Measurements from ENCODE around the gene MAMDC2.

MAMDC2 gene

GRCh38 chr9:70020991-70021571 lies 22.6 kb upstream of the MAMDC2 start:
- no peak overlapping the region for H3K4me3 ChIP-seq (ENCODE audit: low read depth, low read length)
- DNase-seq (ENCODE audit: low read depth) = no peak
- TF ChIP-seq MYC (IDR thresholded peaks at IDR 0.05; ENCODE audit: low read depth, low read length) (no peak), CTCF (IDR thresholded peaks at IDR 0.05; ENCODE audit: low read depth, low read length) (no peak), MAX (IDR thresholded peaks at IDR 0.05; ENCODE audit: low read depth, low read length) (no peak), POLR2A (IDR thresholded peaks at IDR 0.05; ENCODE audit: extremely low read depth, insufficient read length) (no peak)

GRCh38 chr9:70028287-70028686 lies 15.4 kb upstream of the MAMDC2 start:
- no peak overlapping the region for H3K4me3 ChIP-seq (ENCODE audit: low read depth, low read length)
- TF ChIP-seq MAX (IDR thresholded peaks at IDR 0.05; ENCODE audit: low read depth, low read length) = no peak
- TF ChIP-seq CTCF (IDR thresholded peaks at IDR 0.05; ENCODE audit: low read depth, low read length) = no peak
- no peak for TF ChIP-seq POLR2A (IDR thresholded peaks at IDR 0.05; ENCODE audit: extremely low read depth, insufficient read length)
- no peak for TF ChIP-seq MYC (IDR thresholded peaks at IDR 0.05; ENCODE audit: low read depth, low read length)
- no peak for DNase-seq (ENCODE audit: low read depth)

GRCh38 chr9:70030156-70030555 lies 13.5 kb upstream of the MAMDC2 start:
- no peak for DNase-seq (ENCODE audit: low read depth)
- H3K4me3 ChIP-seq (ENCODE audit: low read depth, low read length) = no peak overlapping the region
- TF ChIP-seq CTCF (IDR thresholded peaks at IDR 0.05; ENCODE audit: low read depth, low read length) (no peak), MAX (IDR thresholded peaks at IDR 0.05; ENCODE audit: low read depth, low read length) (no peak), MYC (IDR thresholded peaks at IDR 0.05; ENCODE audit: low read depth, low read length) (no peak), POLR2A (IDR thresholded peaks at IDR 0.05; ENCODE audit: extremely low read depth, insufficient read length) (no peak)

GRCh38 chr9:70031141-70031545 lies 12.5 kb upstream of the MAMDC2 start:
- TF ChIP-seq CTCF (IDR thresholded peaks at IDR 0.05; ENCODE audit: low read depth, low read length) = no peak
- TF ChIP-seq POLR2A (IDR thresholded peaks at IDR 0.05; ENCODE audit: extremely low read depth, insufficient read length) = no peak
- no peak for TF ChIP-seq MYC (IDR thresholded peaks at IDR 0.05; ENCODE audit: low read depth, low read length)
- no peak for TF ChIP-seq MAX (IDR thresholded peaks at IDR 0.05; ENCODE audit: low read depth, low read length)
- no peak for DNase-seq (ENCODE audit: low read depth)
- H3K4me3 ChIP-seq (ENCODE audit: low read depth, low read length) = no peak overlapping the region

- no peak for TF ChIP-seq MAX (IDR thresholded peaks at IDR 0.05; ENCODE audit: low read depth, low read length)
- no peak for TF ChIP-seq POLR2A (IDR thresholded peaks at IDR 0.05; ENCODE audit: extremely low read depth, insufficient read length)
- no peak for TF ChIP-seq MYC (IDR thresholded peaks at IDR 0.05; ENCODE audit: low read depth, low read length)
- no peak for TF ChIP-seq CTCF (IDR thresholded peaks at IDR 0.05; ENCODE audit: low read depth, low read length)
- no peak for DNase-seq (ENCODE audit: low read depth)
- no peak overlapping the region for H3K4me3 ChIP-seq (ENCODE audit: low read depth, low read length)
These were observed 9.4 kb upstream of the MAMDC2 start for GRCh38 chr9:70034271-70034711.

Data from NB4 (cell line).